Measurements from ENCODE around the gene MS4A15.

DNA sequence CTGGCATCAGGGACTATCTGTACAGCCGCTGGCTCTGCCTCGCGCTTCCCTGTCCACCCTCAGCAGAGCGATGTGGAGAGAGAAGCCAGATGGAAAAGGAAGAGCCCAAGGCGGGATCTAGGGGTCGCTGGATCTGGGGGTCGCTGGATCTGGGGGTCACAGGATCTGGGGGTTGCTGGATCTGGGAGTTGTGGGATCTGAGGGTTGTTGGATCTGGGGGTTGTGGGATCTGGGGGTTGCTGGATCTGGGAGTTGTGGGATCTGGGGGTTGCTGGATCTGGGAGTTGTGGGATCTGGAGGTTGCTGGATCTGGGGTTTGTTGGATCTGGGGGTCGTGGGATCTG, 26.4 kb downstream of the MS4A15 start:
- no peak for TF ChIP-seq ZNF384 (IDR thresholded peaks at IDR 0.05)
- TF ChIP-seq BHLHE40 (IDR thresholded peaks at IDR 0.05; ENCODE audit: borderline replicate concordance): no peak
- no peak for TF ChIP-seq HDGF (IDR thresholded peaks at IDR 0.05; ENCODE audit: borderline replicate concordance)
- no peak for TF ChIP-seq FOXM1 (IDR thresholded peaks at IDR 0.05; ENCODE audit: borderline replicate concordance)
- no peak for TF ChIP-seq FOXK2 (IDR thresholded peaks at IDR 0.05)
- TF ChIP-seq SUZ12 (IDR thresholded peaks at IDR 0.05): no peak
- TF ChIP-seq FOXA1 (IDR thresholded peaks at IDR 0.05): no peak
- no peak for TF ChIP-seq ELF4 (IDR thresholded peaks at IDR 0.05)
- no peak for TF ChIP-seq NFRKB (IDR thresholded peaks at IDR 0.05)
- TF ChIP-seq ARNT (IDR thresholded peaks at IDR 0.05): no peak
- TF ChIP-seq PKNOX1 (IDR thresholded peaks at IDR 0.05): no peak
- no peak for TF ChIP-seq L3MBTL2 (conservative IDR thresholded peaks at IDR 0.05)
- TF ChIP-seq CTBP1 (IDR thresholded peaks at IDR 0.05; ENCODE audit: borderline replicate concordance): no peak
- TF ChIP-seq SP1 (IDR thresholded peaks at IDR 0.05): no peak

Data from HEK293T (cell line).